MM.1S (cell line): ENCODE measurements around the gene KCNH2.

ENCODE experiments used
- CTCF ChIP-seq: fragments of 300-600 bp; sonication (generic); IDR thresholded peaks from 2 replicates; pipeline ENCODE4 v1.5.1; 2016; ENCODE audit warnings: antibody characterized with exemption, low read length, mixed read lengths
- EZH2 ChIP-seq: fragments of 300-600 bp; sonication (generic); optimal IDR thresholded peaks from 2 replicates; pipeline ENCODE3; 2017; ENCODE audit warnings: low read depth, mild to moderate bottlenecking, antibody characterized with exemption, low read length, mixed read lengths
- EZH2phosphoT487 ChIP-seq: fragments of 300-600 bp; sonication (generic); IDR thresholded peaks from 2 replicates; pipeline ENCODE4 v1.6.1; 2018; ENCODE audit warnings: antibody characterized with exemption, low read length

- TF ChIP-seq CTCF (no peak), EZH2 (no peak), EZH2phosphoT487 (no peak)
Observed at GRCh38 chr7:150897502-150898474, 80.3 kb downstream of the KCNH2 start.
